BE2C (cell line): ENCODE results near the gene BMPR1B.

Experiments
- DNase-seq: peaks from one replicate; pipeline ENCODE4 v3.0.0-alpha.2; 2020
- H3K27me3 ChIP-seq: fragments of 250-450 bp; sonication (Bioruptor Pico); 2 replicates; pipeline ENCODE4 v1.5.1; 2020; ENCODE audit warnings: mild to moderate bottlenecking
- H3K36me3 ChIP-seq: fragments of 250-450 bp; sonication (Bioruptor Pico); 2 replicates; pipeline ENCODE4 v1.5.1; 2020; ENCODE audit warnings: mild to moderate bottlenecking
- H3K4me1 ChIP-seq: fragments of 250-450 bp; sonication (Bioruptor Pico); 2 replicates; pipeline ENCODE4 v1.5.1; 2020
- H3K4me3 ChIP-seq: 2 replicates; pipeline ENCODE4 v1.5.1; 2011; ENCODE audit warnings: low read depth, low read length
- H3K9me3 ChIP-seq: fragments of 250-450 bp; sonication (Bioruptor Pico); 2 replicates; pipeline ENCODE4 v1.5.1; 2020
- TF ChIP-seq, protein P1 (sequence below): IDR thresholded peaks from 2 replicates; pipeline ENCODE4 v1.5.1; 2012; ENCODE audit warnings: mild to moderate bottlenecking, low read depth, low read length

The BMPR1B gene

DNA sequence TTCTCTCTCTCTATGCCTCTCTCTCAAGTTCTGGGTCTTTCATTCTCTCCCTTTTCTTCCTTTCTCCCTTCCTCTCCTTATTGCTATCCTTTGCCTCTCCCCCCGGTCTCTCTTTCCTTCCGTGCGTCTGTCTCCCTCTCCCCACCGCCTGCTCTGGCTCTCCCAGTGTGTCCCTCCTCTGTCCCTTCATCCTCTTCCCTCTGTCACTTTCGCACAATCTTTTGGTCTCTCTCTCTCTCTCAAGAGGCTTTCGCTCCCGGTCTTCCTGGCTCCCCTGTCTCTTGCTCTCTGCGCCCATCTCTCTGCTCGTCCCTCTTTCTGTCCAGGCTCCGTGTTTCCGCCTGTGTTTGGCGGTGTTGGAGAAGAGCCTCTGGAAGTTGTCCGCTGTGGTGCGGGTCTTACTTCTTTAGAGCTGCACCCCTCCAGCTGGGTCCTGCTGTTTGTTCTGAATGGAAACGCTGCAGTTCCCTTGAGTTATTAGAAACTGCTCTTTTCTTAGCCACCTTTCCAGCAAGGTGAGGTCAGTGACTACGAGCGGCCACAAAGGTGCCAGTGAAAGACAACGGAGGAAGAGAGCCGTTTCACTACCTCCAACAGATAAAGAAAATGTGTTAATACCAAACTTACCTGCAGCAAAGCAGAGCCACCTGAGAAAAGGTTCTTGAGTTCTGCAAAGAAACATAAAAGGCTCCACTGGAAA is 1.1 kb downstream of the BMPR1B start:
- TF ChIP-seq, protein P1, sequence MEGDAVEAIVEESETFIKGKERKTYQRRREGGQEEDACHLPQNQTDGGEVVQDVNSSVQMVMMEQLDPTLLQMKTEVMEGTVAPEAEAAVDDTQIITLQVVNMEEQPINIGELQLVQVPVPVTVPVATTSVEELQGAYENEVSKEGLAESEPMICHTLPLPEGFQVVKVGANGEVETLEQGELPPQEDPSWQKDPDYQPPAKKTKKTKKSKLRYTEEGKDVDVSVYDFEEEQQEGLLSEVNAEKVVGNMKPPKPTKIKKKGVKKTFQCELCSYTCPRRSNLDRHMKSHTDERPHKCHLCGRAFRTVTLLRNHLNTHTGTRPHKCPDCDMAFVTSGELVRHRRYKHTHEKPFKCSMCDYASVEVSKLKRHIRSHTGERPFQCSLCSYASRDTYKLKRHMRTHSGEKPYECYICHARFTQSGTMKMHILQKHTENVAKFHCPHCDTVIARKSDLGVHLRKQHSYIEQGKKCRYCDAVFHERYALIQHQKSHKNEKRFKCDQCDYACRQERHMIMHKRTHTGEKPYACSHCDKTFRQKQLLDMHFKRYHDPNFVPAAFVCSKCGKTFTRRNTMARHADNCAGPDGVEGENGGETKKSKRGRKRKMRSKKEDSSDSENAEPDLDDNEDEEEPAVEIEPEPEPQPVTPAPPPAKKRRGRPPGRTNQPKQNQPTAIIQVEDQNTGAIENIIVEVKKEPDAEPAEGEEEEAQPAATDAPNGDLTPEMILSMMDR, result no peak
- Histone ChIP-seq H3K4me1 (peaks cover 21% of the 10 kb centered on the region), H3K27me3 (no peaks in the 10 kb centered on the region), H3K4me3 (peak overlapping the region; percentile 82), H3K36me3 (no peaks in the 10 kb centered on the region), H3K9me3 (no peaks in the 10 kb centered on the region)
- peak; percentile 46 for DNase-seq

DNA sequence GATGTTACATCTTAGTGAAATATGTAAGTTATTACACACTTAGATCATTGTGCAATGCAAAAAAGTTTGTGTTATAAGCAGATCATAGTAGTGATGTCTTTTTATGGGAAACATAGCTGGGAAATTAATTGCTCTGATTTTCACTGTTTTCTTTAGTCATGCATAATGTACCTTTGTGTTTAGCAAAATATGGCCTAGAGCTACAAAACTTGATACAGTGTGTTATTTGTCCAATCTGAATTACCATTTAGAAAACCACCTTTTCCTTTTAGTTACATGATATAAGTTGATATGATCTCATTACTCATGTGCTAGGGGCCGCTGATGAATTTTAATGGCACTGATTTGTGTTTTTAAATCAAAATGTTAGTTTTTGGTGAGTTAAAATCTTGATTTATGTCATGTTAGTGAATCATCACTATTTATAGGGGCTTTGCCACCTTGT is 2.0 kb downstream of the BMPR1B start:
- no peaks in the 10 kb centered on the region for H3K36me3 ChIP-seq
- no peak for DNase-seq
- H3K4me3 ChIP-seq, result peak overlapping the region; percentile 82
- no peaks in the 10 kb centered on the region for H3K9me3 ChIP-seq
- H3K4me1 ChIP-seq, result peaks cover 29% of the 10 kb centered on the region
- TF ChIP-seq, protein P1, result no peak
- no peaks in the 10 kb centered on the region for H3K27me3 ChIP-seq

DNA sequence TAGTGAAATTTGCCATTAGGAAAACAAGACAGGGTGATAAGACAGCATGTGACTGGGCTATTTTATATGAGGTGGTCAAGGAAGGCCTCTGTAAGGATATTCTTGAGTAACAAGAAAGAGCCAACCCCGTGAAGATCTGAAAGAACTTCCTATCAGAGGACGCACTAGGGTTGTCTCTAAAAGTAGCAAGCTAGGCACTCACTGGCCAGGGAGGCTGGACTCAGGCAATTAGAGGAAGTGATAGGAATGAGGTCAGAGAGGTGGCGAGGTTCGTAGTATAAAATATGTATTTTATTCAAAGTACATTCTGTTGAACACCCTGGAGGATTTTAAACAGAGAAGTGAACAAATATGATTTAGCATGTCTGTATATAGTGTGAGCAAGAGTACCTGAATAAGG is 4.6 kb downstream of the BMPR1B start:
- Histone ChIP-seq H3K36me3 (no peaks in the 10 kb centered on the region), H3K27me3 (no peaks in the 10 kb centered on the region), H3K4me1 (peaks cover 50% of the 10 kb centered on the region), H3K4me3 (no peak overlapping the region), H3K9me3 (no peaks in the 10 kb centered on the region)
- TF ChIP-seq, protein P1, result no peak
- DNase-seq, result no peak

DNA sequence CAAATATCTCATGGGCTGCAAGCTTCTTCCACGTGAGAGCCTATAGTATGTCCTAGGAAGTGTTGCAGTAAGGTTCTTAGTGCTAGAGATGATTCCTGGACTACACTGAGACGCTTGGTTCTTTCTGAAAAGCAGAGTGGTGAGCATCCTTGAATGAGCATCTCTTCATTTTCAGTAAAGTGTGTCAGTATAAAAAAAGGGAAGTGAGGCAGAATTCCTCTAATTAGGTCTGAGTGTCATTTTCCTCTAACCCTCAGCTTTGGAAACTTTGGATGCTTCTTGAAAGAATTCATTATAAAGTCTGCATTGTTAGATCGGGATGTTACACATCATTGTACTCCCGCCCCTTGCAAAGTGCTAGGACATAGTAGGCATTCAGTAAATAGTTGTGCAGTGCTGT is 5.2 kb downstream of the BMPR1B start:
- Histone ChIP-seq H3K36me3 (no peaks in the 10 kb centered on the region), H3K4me3 (peak overlapping the region; percentile 2; the same call in 1 of the 2 replicates)

DNA sequence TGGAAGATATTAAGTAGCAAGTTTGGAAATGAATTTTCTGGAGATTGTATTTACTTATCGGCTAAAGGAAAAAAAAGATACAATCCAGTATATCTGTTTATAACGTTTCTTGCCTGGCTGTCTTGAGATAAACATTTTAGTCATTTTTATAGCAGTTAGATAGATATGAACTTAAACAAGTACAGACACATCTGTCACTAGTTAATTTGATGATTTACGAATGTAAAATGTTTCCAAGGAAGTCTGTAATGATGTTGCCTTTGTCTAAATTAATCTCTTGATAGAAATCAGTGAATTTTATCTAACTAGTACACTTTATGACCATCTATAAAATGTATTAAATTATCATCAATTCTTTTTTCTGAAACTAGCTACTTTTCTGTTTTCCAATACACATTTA is 5.7 kb downstream of the BMPR1B start:
- no peak for DNase-seq
- Histone ChIP-seq H3K9me3 (no peaks in the 10 kb centered on the region), H3K4me1 (peaks cover 53% of the 10 kb centered on the region), H3K4me3 (peak overlapping the region; percentile 2; the same call in 1 of the 2 replicates), H3K36me3 (no peaks in the 10 kb centered on the region), H3K27me3 (no peaks in the 10 kb centered on the region)
- TF ChIP-seq, protein P1, result no peak

More for the DNA sequence above, 5.2 kb downstream of the BMPR1B start:
- DNase-seq, result no peak
- Histone ChIP-seq H3K4me1 (peaks cover 53% of the 10 kb centered on the region), H3K9me3 (no peaks in the 10 kb centered on the region), H3K27me3 (no peaks in the 10 kb centered on the region)
- TF ChIP-seq, protein P1, result no peak

DNA sequence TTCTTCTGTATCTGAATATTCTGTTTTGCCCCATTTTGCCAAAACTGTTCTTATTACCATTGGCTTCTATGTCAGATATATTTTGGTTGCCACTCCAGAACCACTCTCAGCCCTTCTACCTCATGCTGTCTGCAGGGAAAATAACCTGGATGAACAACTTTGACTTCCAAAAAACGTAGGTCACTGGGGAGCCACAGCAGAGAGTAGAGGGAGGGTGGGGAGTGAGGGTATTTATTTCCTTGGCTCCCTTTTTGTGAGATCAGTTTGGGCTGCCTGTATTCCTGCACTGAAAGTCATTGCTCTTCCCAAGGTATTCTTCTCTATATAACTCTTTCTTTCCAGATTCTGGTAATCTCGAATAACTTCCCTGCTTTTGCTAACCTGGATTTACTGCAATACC is 6.3 kb downstream of the BMPR1B start:
- Histone ChIP-seq H3K27me3 (no peaks in the 10 kb centered on the region), H3K4me3 (no peak overlapping the region), H3K36me3 (no peaks in the 10 kb centered on the region), H3K9me3 (no peaks in the 10 kb centered on the region), H3K4me1 (peaks cover 53% of the 10 kb centered on the region)
- TF ChIP-seq, protein P1, result no peak
- DNase-seq, result no peak
